Endodermal cell (in vitro differentiated cells): Measurements from ENCODE around the gene GON4L. TPM values are rescaled to one million over a fixed set of nuclear protein-coding genes. Genes with fewer than 3 reads are reported as not detected.
A peak's percentile ranks its signal among the peaks of the same experiment; 100 is the strongest.

ENCODE experiments used
- DNase-seq: peaks from one replicate; pipeline ENCODE4 v3.0.0-alpha.2; 2017
- H3K27ac ChIP-seq: 2 replicates; pipeline ENCODE4 v1.5.1; 2013; ENCODE audit warnings: mild to moderate bottlenecking, low read depth, low read length, moderate library complexity
- H3K27me3 ChIP-seq: 2 replicates; pipeline ENCODE4 v1.6.1; 2013; ENCODE audit warnings: mild to moderate bottlenecking, low read length, moderate library complexity; ENCODE audit not compliant: insufficient read depth, control insufficient read depth, poor library complexity, severe bottlenecking
- H3K36me3 ChIP-seq: 2 replicates; pipeline ENCODE4 v1.7.0; 2013; ENCODE audit warnings: mild to moderate bottlenecking, low read length, moderate library complexity; ENCODE audit not compliant: control insufficient read depth, insufficient read depth
- H3K4me1 ChIP-seq: one replicate; pipeline ENCODE4 v1.7.0; 2013; ENCODE audit warnings: low read length; ENCODE audit not compliant: control insufficient read depth, insufficient read depth
- H3K4me3 ChIP-seq: 2 replicates; pipeline ENCODE4 v1.5.1; 2013; ENCODE audit warnings: mild to moderate bottlenecking, low read length, moderate library complexity
- H3K9ac ChIP-seq: 2 replicates; pipeline ENCODE4 v1.6.1; 2013; ENCODE audit warnings: mild to moderate bottlenecking, low read length, moderate library complexity; ENCODE audit not compliant: poor library complexity, severe bottlenecking; ENCODE audit errors: extremely low read depth
- H3K9me3 ChIP-seq: 2 replicates; pipeline ENCODE4 v1.6.1; 2013; ENCODE audit warnings: mild to moderate bottlenecking, low read length, moderate library complexity; ENCODE audit not compliant: control insufficient read depth
- H3K27ac Mint-ChIP-seq: 2 replicates; pipeline ENCODE4 v1.8.0; 2020; ENCODE audit warnings: mixed read lengths
- H3K27me3 Mint-ChIP-seq: 2 replicates; pipeline ENCODE4 v1.8.0; 2021; ENCODE audit warnings: mild to moderate bottlenecking, mixed read lengths; ENCODE audit not compliant: insufficient read depth
- H3K36me3 Mint-ChIP-seq: 2 replicates; pipeline ENCODE4 v1.8.0; 2020; ENCODE audit warnings: low read depth, mixed read lengths
- H3K4me1 Mint-ChIP-seq: 2 replicates; pipeline ENCODE4 v1.8.0; 2020; ENCODE audit warnings: mixed read lengths
- H3K4me3 Mint-ChIP-seq: 2 replicates; pipeline ENCODE4 v1.8.0; 2020; ENCODE audit warnings: mild to moderate bottlenecking, moderate library complexity, mixed read lengths
- H3K9me3 Mint-ChIP-seq: 2 replicates; pipeline ENCODE4 v1.8.0; 2020; ENCODE audit warnings: mild to moderate bottlenecking, mixed read lengths
- WGBS, 2 experiments: methylation state at CpG; one replicate each; pipeline versions ENCODE4 v1.1.5 to v1.1.7; 2013; ENCODE audit warnings: missing lambda C conversion rate in 2 of 2, mixed read lengths in 1 of 2; ENCODE audit not compliant: insufficient coverage in 1 of 2, insufficient read length in 1 of 2; 5-methylcytosine and 5-hydroxymethylcytosine counted together
- long read RNA-seq, 4 experiments: library from polyadenylated mRNA in 2 of 4; library from RNA in 1 of 4; library from capped mRNA in 1 of 4; stranded (forward) in 3 of 4; unstranded in 1 of 4; transcript quantifications; one replicate each; pipeline ENCODE4 v2.0.0, GENCODE V29; 2020 to 2021; ENCODE audit warnings: inconsistent platforms in 1 of 4
- polyA plus RNA-seq, 2 experiments: library from polyadenylated mRNA; stranded (reverse); fragments of 50-300 nt; gene quantifications; one replicate each; pipeline ENCODE4 v1.2.3, GENCODE V29; 2013
- total RNA-seq, 2 donors: library from RNA; stranded (reverse); fragmentation: NEBNext Ultra II Directional in 1 of 2; extraction: Animal tissue kit (Norgen Biotek cat#: 25700) in 1 of 2; gene quantifications; 2 replicates in 1 of 2; 3 replicates in 1 of 2; pipeline ENCODE4 v1.2.1, GENCODE V29; 2021
- TF ChIP-seq, protein P1 (sequence below): fragments of 200-600 bp; sonication (generic); conservative IDR thresholded peaks from 2 replicates; pipeline ENCODE4 v1.5.0; 2021; ENCODE audit warnings: antibody characterized with exemption, mild to moderate bottlenecking

Gene GON4L, protein sequence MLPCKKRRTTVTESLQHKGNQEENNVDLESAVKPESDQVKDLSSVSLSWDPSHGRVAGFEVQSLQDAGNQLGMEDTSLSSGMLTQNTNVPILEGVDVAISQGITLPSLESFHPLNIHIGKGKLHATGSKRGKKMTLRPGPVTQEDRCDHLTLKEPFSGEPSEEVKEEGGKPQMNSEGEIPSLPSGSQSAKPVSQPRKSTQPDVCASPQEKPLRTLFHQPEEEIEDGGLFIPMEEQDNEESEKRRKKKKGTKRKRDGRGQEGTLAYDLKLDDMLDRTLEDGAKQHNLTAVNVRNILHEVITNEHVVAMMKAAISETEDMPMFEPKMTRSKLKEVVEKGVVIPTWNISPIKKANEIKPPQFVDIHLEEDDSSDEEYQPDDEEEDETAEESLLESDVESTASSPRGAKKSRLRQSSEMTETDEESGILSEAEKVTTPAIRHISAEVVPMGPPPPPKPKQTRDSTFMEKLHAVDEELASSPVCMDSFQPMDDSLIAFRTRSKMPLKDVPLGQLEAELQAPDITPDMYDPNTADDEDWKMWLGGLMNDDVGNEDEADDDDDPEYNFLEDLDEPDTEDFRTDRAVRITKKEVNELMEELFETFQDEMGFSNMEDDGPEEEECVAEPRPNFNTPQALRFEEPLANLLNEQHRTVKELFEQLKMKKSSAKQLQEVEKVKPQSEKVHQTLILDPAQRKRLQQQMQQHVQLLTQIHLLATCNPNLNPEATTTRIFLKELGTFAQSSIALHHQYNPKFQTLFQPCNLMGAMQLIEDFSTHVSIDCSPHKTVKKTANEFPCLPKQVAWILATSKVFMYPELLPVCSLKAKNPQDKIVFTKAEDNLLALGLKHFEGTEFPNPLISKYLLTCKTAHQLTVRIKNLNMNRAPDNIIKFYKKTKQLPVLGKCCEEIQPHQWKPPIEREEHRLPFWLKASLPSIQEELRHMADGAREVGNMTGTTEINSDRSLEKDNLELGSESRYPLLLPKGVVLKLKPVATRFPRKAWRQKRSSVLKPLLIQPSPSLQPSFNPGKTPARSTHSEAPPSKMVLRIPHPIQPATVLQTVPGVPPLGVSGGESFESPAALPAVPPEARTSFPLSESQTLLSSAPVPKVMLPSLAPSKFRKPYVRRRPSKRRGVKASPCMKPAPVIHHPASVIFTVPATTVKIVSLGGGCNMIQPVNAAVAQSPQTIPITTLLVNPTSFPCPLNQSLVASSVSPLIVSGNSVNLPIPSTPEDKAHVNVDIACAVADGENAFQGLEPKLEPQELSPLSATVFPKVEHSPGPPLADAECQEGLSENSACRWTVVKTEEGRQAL (N-terminal part only)
- total RNA-seq, result 10 to 100 TPM; 62.7 to 64.6 TPM
- polyA plus RNA-seq (2013, experiment 1 of 2), result 30.6 TPM
- polyA plus RNA-seq (2013, experiment 2 of 2), result 27.4 TPM
- long read RNA-seq, experiment 1, partial matches to known transcripts, result 3 of 6 reads
- long read RNA-seq, experiment 1, other reads (novel, unspliced or antisense), result 2 of 6 reads
- long read RNA-seq, experiment 2, full-length matches to known transcripts, result 5 of 36 reads
- long read RNA-seq, experiment 2, partial matches to known transcripts, result 17 of 36 reads
- long read RNA-seq, experiment 2, other reads (novel, unspliced or antisense), result 14 of 36 reads
- long read RNA-seq, experiment 3, full-length matches to known transcripts, result 3 of 46 reads
- long read RNA-seq, experiment 3, partial matches to known transcripts, result 28 of 46 reads
- long read RNA-seq, experiment 3, other reads (novel, unspliced or antisense), result 15 of 46 reads
- long read RNA-seq, experiment 4, partial matches to known transcripts, result 15 of 18 reads
- long read RNA-seq, experiment 4, other reads (novel, unspliced or antisense), result 3 of 18 reads

- Mint-ChIP-seq H3K36me3 (peaks cover 24% of the 10 kb centered on the region), H3K27me3 (peaks cover 15% of the 10 kb centered on the region), H3K9me3 (no peaks in the 10 kb centered on the region), H3K27ac (peak within 1 kb of the TSS; percentile 98), H3K4me1 (peaks cover 5% of the 10 kb centered on the region), H3K4me3 (peak within 1 kb of the TSS; percentile 99)
- WGBS, 2 experiments, result 32 to 35% methylated on average over 38 to 46 of the region's 46 CpGs
- H3K4me1 ChIP-seq, result no peaks in the 10 kb centered on the region
- H3K27me3 ChIP-seq, result peaks cover 10% of the 10 kb centered on the region
- no peaks in the 10 kb centered on the region for H3K9me3 ChIP-seq
- H3K4me3 ChIP-seq, result peak within 1 kb of the TSS; percentile 91
- TF ChIP-seq, protein P1, sequence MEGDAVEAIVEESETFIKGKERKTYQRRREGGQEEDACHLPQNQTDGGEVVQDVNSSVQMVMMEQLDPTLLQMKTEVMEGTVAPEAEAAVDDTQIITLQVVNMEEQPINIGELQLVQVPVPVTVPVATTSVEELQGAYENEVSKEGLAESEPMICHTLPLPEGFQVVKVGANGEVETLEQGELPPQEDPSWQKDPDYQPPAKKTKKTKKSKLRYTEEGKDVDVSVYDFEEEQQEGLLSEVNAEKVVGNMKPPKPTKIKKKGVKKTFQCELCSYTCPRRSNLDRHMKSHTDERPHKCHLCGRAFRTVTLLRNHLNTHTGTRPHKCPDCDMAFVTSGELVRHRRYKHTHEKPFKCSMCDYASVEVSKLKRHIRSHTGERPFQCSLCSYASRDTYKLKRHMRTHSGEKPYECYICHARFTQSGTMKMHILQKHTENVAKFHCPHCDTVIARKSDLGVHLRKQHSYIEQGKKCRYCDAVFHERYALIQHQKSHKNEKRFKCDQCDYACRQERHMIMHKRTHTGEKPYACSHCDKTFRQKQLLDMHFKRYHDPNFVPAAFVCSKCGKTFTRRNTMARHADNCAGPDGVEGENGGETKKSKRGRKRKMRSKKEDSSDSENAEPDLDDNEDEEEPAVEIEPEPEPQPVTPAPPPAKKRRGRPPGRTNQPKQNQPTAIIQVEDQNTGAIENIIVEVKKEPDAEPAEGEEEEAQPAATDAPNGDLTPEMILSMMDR, result no peak
- H3K36me3 ChIP-seq, result peaks cover 31% of the 10 kb centered on the region
- DNase-seq, result peak; percentile 95
- H3K27ac ChIP-seq, result peak within 1 kb of the TSS; percentile 6
- peak within 1 kb of the TSS; percentile 84 for H3K9ac ChIP-seq
These were observed at the start of gene GON4L for GRCh38 chr1:155856975-155857930. TSS of gene GON4L (minus strand) at chr1:155857214. CDS start at chr1:155853780, 3,434 bp downstream.

DNA sequence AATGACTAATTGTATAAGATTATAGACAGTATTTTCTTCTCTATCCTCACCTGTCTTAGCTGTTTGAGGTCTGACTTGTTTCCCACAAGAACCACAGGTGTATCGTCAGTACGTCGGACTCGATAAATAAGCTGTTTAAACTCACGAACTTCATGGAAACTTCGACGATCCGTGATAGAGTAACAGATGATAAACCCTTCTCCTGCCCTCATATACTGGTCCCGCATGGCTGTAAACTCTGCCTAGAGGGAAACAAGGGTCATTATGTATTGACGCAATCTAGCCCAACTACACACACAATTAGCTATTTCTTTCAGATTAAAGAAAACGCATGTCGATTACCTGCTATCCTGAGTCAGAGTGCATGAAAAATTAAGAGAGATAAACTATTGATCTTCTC, 47.2 kb upstream of the GON4L start:
- Mint-ChIP-seq H3K36me3 (peaks cover 59% of the 10 kb centered on the region), H3K27ac (no peak overlapping the region), H3K9me3 (no peaks in the 10 kb centered on the region), H3K4me1 (no peaks in the 10 kb centered on the region), H3K4me3 (no peak overlapping the region), H3K27me3 (no peaks in the 10 kb centered on the region)
- no peaks in the 10 kb centered on the region for H3K27me3 ChIP-seq
- peaks cover 80% of the 10 kb centered on the region for H3K36me3 ChIP-seq
- DNase-seq, result no peak
- no peak overlapping the region for H3K27ac ChIP-seq
- WGBS, 2 experiments, result 98% methylated on average over 12 of the region's 12 CpGs
- TF ChIP-seq, protein P1, result no peak
- no peak overlapping the region for H3K9ac ChIP-seq
- no peaks in the 10 kb centered on the region for H3K4me1 ChIP-seq
- H3K9me3 ChIP-seq, result no peaks in the 10 kb centered on the region
- no peak overlapping the region for H3K4me3 ChIP-seq
